OCI-LY3 (cell line): ENCODE data around the gene HYAL2.

ENCODE experiments used
- CTCF ChIP-seq: fragments of 200-600, 300-600 bp; sonication (generic); IDR thresholded peaks from 2 replicates; pipeline ENCODE4 v1.5.1; 2014; ENCODE audit warnings: antibody characterized with exemption, low read length, low read depth
- EZH2phosphoT487 ChIP-seq: fragments of 200-600 bp; shearing (Covaris generic); IDR thresholded peaks from 2 replicates; pipeline ENCODE4 v1.6.1; 2018; ENCODE audit warnings: antibody characterized with exemption, mixed run types, low read depth

GRCh38 chr3:50370594-50370993, 48.0 kb upstream of the HYAL2 start:
- TF ChIP-seq CTCF (peak; percentile 44), EZH2phosphoT487 (no peak)
